Fibroblast of lung (primary cell): ENCODE data around the gene PRMT5. TPM values are rescaled to one million over a fixed set of nuclear protein-coding genes. Genes with fewer than 3 reads are reported as not detected.

Experiments
- DNase-seq, 2 donors: peaks; one replicate each; pipeline versions ENCODE4 v3.0.0 to v3.0.0-alpha.2; 2010; ENCODE audit warnings: low read depth in 2 of 2
- H2AFZ ChIP-seq: 2 replicates; pipeline ENCODE4 v1.5.1; 2012; ENCODE audit warnings: low read length, control low read depth, inconsistent platforms
- H3K27ac ChIP-seq: 2 replicates; pipeline ENCODE4 v1.5.1; 2011; ENCODE audit warnings: low read length, control low read depth; ENCODE audit not compliant: insufficient read depth
- H3K27me3 ChIP-seq: 2 replicates; pipeline ENCODE4 v1.5.1; 2011; ENCODE audit warnings: mild to moderate bottlenecking, low read length; ENCODE audit not compliant: control insufficient read depth, insufficient read depth
- H3K36me3 ChIP-seq: 2 replicates; pipeline ENCODE4 v1.5.1; 2011; ENCODE audit warnings: low read length; ENCODE audit not compliant: control insufficient read depth, insufficient read depth
- H3K4me1 ChIP-seq: 2 replicates; pipeline ENCODE4 v1.5.1; 2011; ENCODE audit warnings: low read length; ENCODE audit not compliant: control insufficient read depth, insufficient read depth; ENCODE audit errors: extremely low read depth
- H3K4me2 ChIP-seq: 2 replicates; pipeline ENCODE4 v1.5.1; 2011; ENCODE audit warnings: low read length, control low read depth; ENCODE audit not compliant: insufficient read depth; ENCODE audit errors: extremely low read depth
- H3K4me3 ChIP-seq, 4 experiments: fragments of 200-600 bp in 1 of 4; sonication (generic) in 1 of 4; replicated peaks in 1 of 4; 2 replicates each; pipeline ENCODE4 v1.5.1; 2011 to 2016; ENCODE audit warnings: low read length in 4 of 4, low read depth in 3 of 4, mild to moderate bottlenecking in 3 of 4, control low read depth in 2 of 4, inconsistent platforms in 1 of 4, mixed read lengths in 1 of 4; ENCODE audit not compliant: insufficient read depth in 1 of 4; ENCODE audit errors: control extremely low read depth in 1 of 4
- H3K79me2 ChIP-seq: 2 replicates; pipeline ENCODE4 v1.5.1; 2012; ENCODE audit warnings: mild to moderate bottlenecking, low read length, inconsistent platforms; ENCODE audit not compliant: control insufficient read depth, insufficient read depth
- H3K9ac ChIP-seq: 2 replicates; pipeline ENCODE4 v1.5.1; 2011; ENCODE audit warnings: mild to moderate bottlenecking, low read length, control low read depth; ENCODE audit not compliant: insufficient read depth
- H3K9me3 ChIP-seq: 2 replicates; pipeline ENCODE4 v1.5.1; 2012; ENCODE audit warnings: low read depth, low read length; ENCODE audit not compliant: control insufficient read depth, insufficient read depth
- H4K20me1 ChIP-seq: 2 replicates; pipeline ENCODE4 v1.5.1; 2011; ENCODE audit warnings: low read length; ENCODE audit not compliant: control insufficient read depth, insufficient read depth; ENCODE audit errors: extremely low read depth
- EZH2 ChIP-seq: IDR thresholded peaks from 2 replicates; pipeline ENCODE4 v1.5.1; 2012; ENCODE audit warnings: low read length, control low read depth, mild to moderate bottlenecking; ENCODE audit errors: missing control alignments
- polyA plus RNA-seq, 2 donors: library from polyadenylated mRNA; depleted of rRNA in 1 of 2; stranded (reverse) in 1 of 2; unstranded in 1 of 2; fragments of >200 nt; gene quantifications; 2 replicates each; pipeline ENCODE4 v1.2.1, GENCODE V29; 2011 to 2012; ENCODE audit warnings: missing spikeins in 1 of 2
- total RNA-seq: library from RNA; depleted of rRNA; stranded (reverse); fragments of >200 nt; gene quantifications from 2 replicates; pipeline ENCODE4 v1.2.1, GENCODE V29; 2014
- TF ChIP-seq, protein P1 (sequence below), 2 donors: IDR thresholded peaks in 1 of 2; conservative IDR thresholded peaks in 1 of 2; 1 replicate in 1 of 2; 2 replicates in 1 of 2; pipeline ENCODE4 v1.5.1; 2011 to 2012; ENCODE audit warnings: low read length in 2 of 2, control low read depth in 1 of 2, inconsistent platforms in 1 of 2, low read depth in 1 of 2, mild to moderate bottlenecking in 1 of 2

Gene PRMT5
- total and polyA plus RNA-seq, 2 donors (not counting 1 experiment from before 2014, with no cell fraction given) = 54.8 to 91.7 TPM

DNA sequence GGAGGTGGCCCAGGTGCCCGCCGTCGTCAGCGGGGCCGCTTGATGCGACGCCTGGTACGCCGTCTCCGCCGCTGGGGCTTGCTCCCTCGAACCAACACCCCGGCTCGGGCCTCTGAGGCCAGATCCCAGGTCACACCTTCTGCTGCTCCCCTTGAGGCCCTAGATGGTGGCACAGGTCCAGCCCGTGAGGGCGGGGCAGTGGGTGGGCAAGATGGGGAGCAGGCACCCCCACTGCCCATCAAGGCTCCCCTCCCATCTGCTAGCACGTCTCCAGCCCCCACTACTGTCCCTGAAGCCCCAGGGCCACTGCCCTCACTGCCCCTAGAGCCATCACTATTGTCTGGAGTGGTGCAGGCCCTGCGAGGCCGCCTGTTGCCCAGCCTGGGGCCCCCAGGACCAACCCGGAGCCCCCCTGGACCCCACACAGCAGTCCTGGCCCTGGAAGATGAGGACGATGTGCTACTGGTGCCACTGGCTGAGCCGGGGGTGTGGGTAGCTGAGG, 52.1 kb downstream of the PRMT5 start:
- no peaks in the 10 kb centered on the region for H3K9me3 ChIP-seq
- H3K27ac ChIP-seq = no peak overlapping the region
- no peaks in the 10 kb centered on the region for H4K20me1 ChIP-seq
- H3K9ac ChIP-seq = no peak overlapping the region
- no peak overlapping the region for H3K4me3 ChIP-seq
- peaks cover 36% of the 10 kb centered on the region for H3K36me3 ChIP-seq
- peaks cover 18% of the 10 kb centered on the region for H3K79me2 ChIP-seq
- TF ChIP-seq EZH2 = no peak
- TF ChIP-seq, protein P1, sequence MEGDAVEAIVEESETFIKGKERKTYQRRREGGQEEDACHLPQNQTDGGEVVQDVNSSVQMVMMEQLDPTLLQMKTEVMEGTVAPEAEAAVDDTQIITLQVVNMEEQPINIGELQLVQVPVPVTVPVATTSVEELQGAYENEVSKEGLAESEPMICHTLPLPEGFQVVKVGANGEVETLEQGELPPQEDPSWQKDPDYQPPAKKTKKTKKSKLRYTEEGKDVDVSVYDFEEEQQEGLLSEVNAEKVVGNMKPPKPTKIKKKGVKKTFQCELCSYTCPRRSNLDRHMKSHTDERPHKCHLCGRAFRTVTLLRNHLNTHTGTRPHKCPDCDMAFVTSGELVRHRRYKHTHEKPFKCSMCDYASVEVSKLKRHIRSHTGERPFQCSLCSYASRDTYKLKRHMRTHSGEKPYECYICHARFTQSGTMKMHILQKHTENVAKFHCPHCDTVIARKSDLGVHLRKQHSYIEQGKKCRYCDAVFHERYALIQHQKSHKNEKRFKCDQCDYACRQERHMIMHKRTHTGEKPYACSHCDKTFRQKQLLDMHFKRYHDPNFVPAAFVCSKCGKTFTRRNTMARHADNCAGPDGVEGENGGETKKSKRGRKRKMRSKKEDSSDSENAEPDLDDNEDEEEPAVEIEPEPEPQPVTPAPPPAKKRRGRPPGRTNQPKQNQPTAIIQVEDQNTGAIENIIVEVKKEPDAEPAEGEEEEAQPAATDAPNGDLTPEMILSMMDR (conservative IDR thresholded peaks at IDR 0.05 in 1 of 2, IDR thresholded peaks at IDR 0.05 in 1 of 2; ENCODE audit: low read depth in 1 of 2, low read length in 2 of 2) = no peak
- no peaks in the 10 kb centered on the region for H3K4me1 ChIP-seq
- no peaks in the 10 kb centered on the region for H3K27me3 ChIP-seq
- no peak for DNase-seq
- H3K4me2 ChIP-seq = no peak overlapping the region
- no peak overlapping the region for H2AFZ ChIP-seq

DNA sequence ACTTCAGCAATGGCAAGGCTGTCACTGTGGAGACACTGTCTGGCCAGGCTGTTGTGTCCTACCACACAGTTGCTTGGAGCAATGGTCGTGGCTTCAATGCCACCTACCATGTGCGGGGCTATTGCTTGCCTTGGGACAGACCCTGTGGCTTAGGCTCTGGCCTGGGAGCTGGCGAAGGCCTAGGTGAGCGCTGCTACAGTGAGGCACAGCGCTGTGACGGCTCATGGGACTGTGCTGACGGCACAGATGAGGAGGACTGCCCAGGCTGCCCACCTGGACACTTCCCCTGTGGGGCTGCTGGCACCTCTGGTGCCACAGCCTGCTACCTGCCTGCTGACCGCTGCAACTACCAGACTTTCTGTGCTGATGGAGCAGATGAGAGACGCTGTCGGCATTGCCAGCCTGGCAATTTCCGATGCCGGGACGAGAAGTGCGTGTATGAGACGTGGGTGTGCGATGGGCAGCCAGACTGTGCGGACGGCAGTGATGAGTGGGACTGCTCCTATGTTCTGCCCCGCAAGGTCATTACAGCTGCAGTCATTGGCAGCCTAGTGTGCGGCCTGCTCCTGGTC, 53.3 kb downstream of the PRMT5 start:
- H3K36me3 ChIP-seq = peaks cover 36% of the 10 kb centered on the region

DNA sequence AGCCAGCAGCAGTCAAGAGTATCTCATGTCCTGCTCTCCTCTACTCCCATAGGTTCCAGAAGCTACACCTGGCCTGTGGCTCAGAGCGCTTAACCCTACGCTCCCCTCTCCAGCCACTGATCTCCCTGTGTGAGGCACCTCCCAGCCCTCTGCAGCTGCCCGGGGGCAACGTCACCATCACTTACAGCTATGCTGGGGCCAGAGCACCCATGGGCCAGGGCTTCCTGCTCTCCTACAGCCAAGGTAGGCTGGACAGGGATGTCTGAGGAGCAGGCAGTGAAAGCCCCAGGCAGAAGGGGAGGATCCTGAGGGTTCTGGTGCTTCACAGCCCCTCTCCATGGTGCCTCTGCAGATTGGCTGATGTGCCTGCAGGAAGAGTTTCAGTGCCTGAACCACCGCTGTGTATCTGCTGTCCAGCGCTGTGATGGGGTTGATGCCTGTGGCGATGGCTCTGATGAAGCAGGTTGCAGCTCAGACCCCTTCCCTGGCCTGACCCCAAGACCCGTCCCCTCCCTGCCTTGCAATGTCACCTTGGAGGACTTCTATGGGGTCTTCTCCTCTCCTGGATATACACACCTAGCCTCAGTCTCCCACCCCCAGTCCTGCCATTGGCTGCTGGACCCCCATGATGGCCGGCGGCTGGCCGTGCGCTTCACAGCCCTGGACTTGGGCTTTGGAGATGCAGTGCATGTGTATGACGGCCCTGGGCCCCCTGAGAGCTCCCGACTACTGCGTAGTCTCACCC, 54.0 kb downstream of the PRMT5 start:
- Histone ChIP-seq H3K4me3 (no peak overlapping the region), H3K27me3 (no peaks in the 10 kb centered on the region), H3K27ac (no peak overlapping the region), H3K4me2 (no peak overlapping the region), H3K9ac (no peak overlapping the region), H3K36me3 (peaks cover 36% of the 10 kb centered on the region), H3K9me3 (no peaks in the 10 kb centered on the region), H3K79me2 (peaks cover 18% of the 10 kb centered on the region), H4K20me1 (no peaks in the 10 kb centered on the region), H3K4me1 (peaks cover 4% of the 10 kb centered on the region), H2AFZ (no peak overlapping the region)
- TF ChIP-seq, protein P1 (conservative IDR thresholded peaks at IDR 0.05 in 1 of 2, IDR thresholded peaks at IDR 0.05 in 1 of 2; ENCODE audit: low read depth in 1 of 2, low read length in 2 of 2) = no peak
- no peak for TF ChIP-seq EZH2
- no peak for DNase-seq

More for the DNA sequence above, 53.3 kb downstream of the PRMT5 start:
- Histone ChIP-seq H3K4me3 (no peak overlapping the region), H3K4me1 (peaks cover 2% of the 10 kb centered on the region), H3K27me3 (no peaks in the 10 kb centered on the region), H3K79me2 (peaks cover 18% of the 10 kb centered on the region), H2AFZ (no peak overlapping the region), H3K4me2 (no peak overlapping the region), H3K9me3 (no peaks in the 10 kb centered on the region), H3K27ac (no peak overlapping the region), H3K9ac (no peak overlapping the region), H4K20me1 (no peaks in the 10 kb centered on the region)
- TF ChIP-seq, protein P1 (conservative IDR thresholded peaks at IDR 0.05 in 1 of 2, IDR thresholded peaks at IDR 0.05 in 1 of 2; ENCODE audit: low read depth in 1 of 2, low read length in 2 of 2) = no peak
- TF ChIP-seq EZH2 = no peak
- DNase-seq = no peak
